Naive B cell (primary cell): Measurements from ENCODE around the gene FAH. TPM values are rescaled to one million over a fixed set of nuclear protein-coding genes. Genes with fewer than 3 reads are reported as not detected.
"Not testable (repeated sequence)": the region's sequence is repeated elsewhere in the genome, so short reads cannot be mapped to it uniquely, and the experiment has no call there.

Source experiments
- ATAC-seq, 2 donors: fragments of 150-1000 bp; cut with Tn5 transposase; 2 replicates each; pipeline ENCODE4 v1.10.0; 2021; ENCODE audit warnings: low read depth in 2 of 2, mild to moderate bottlenecking in 2 of 2, moderate library complexity in 2 of 2
- DNase-seq: peaks from one replicate; pipeline ENCODE4 v3.0.0; 2022
- H3K27ac Mint-ChIP-seq, 6 donors: one replicate each; pipeline ENCODE4 v1.8.0; 2020 to 2022; ENCODE audit warnings: mild to moderate bottlenecking in 6 of 6, mixed read lengths in 6 of 6, moderate library complexity in 5 of 6, inconsistent platforms in 2 of 6
- H3K27me3 Mint-ChIP-seq, 3 donors: one replicate each; pipeline ENCODE4 v1.8.0; 2021 to 2022; ENCODE audit warnings: mixed read lengths in 3 of 3, mild to moderate bottlenecking in 1 of 3
- H3K36me3 Mint-ChIP-seq, 2 donors: one replicate each; pipeline ENCODE4 v1.8.0; 2020 to 2022; ENCODE audit warnings: mixed read lengths in 2 of 2, inconsistent platforms in 1 of 2, mild to moderate bottlenecking in 1 of 2
- H3K4me1 Mint-ChIP-seq, 3 donors: one replicate each; pipeline ENCODE4 v1.8.0; 2020 to 2022; ENCODE audit warnings: mixed read lengths in 3 of 3, inconsistent platforms in 1 of 3, mild to moderate bottlenecking in 1 of 3, moderate library complexity in 1 of 3
- H3K4me3 Mint-ChIP-seq, 8 donors: one replicate each; pipeline ENCODE4 v1.8.0; 2020 to 2022; ENCODE audit warnings: mild to moderate bottlenecking in 8 of 8, mixed read lengths in 8 of 8, moderate library complexity in 8 of 8, inconsistent platforms in 2 of 8
- H3K9me3 Mint-ChIP-seq, 7 donors: one replicate each; pipeline ENCODE4 v1.8.0; 2020 to 2022; ENCODE audit warnings: mixed read lengths in 7 of 7, mild to moderate bottlenecking in 5 of 7, inconsistent platforms in 2 of 7, moderate library complexity in 1 of 7
- polyA plus RNA-seq, 6 donors: library from polyadenylated mRNA; unstranded; fragments of 300-500 nt; fragmentation: Illumina TruSeq; gene quantifications; one replicate each; pipeline ENCODE4 v1.2.3, GENCODE V29; 2021; ENCODE audit warnings: low read depth in 6 of 6

The FAH gene
- polyA plus RNA-seq, 6 donors from 2014 or later, result 0.58 to 1.7 (median 0.97) TPM; not detected in 1

GRCh38 chr15:80155378-80156175, 2.8 kb downstream of the FAH start:
- H3K27me3 Mint-ChIP-seq, H3K9me3 Mint-ChIP-seq, ATAC-seq, DNase-seq, H3K36me3 Mint-ChIP-seq: not testable (repeated sequence)
- Mint-ChIP-seq H3K27ac (peak overlapping the region in 1 of 6 donors; percentile 15), H3K4me1 (peaks cover 20 to 35% (median 32%) of the 10 kb centered on the region in 3 donors), H3K4me3 (peak overlapping the region in 2 of 8 donors; percentile 33 to 90)

- no peak for DNase-seq
- H3K4me3 Mint-ChIP-seq, result no peak overlapping the region
- H3K36me3 Mint-ChIP-seq, result no peaks in the 10 kb centered on the region
- no peaks in the 10 kb centered on the region for H3K9me3 Mint-ChIP-seq
- H3K4me1 Mint-ChIP-seq, result peaks cover 26 to 41% (median 39%) of the 10 kb centered on the region in 3 donors
- no peak overlapping the region for H3K27ac Mint-ChIP-seq
- H3K27me3 Mint-ChIP-seq, result no peaks in the 10 kb centered on the region
- ATAC-seq, result no peak
Observed at GRCh38 chr15:80156176-80156720, 3.4 kb downstream of the FAH start.

- ATAC-seq (no peak), DNase-seq (no peak)
- no peak overlapping the region for H3K4me3 Mint-ChIP-seq
- peaks cover 21 to 36% (median 34%) of the 10 kb centered on the region in 3 donors for H3K4me1 Mint-ChIP-seq
- H3K27me3 Mint-ChIP-seq, result no peaks in the 10 kb centered on the region
- H3K36me3 Mint-ChIP-seq, result no peaks in the 10 kb centered on the region
- H3K9me3 Mint-ChIP-seq, result no peaks in the 10 kb centered on the region
- H3K27ac Mint-ChIP-seq, result no peak overlapping the region
Observed at GRCh38 chr15:80157215-80157614, 4.4 kb downstream of the FAH start.

- peak overlapping the region in 2 of 6 donors; percentile 41 to 67 for H3K27ac Mint-ChIP-seq
- ATAC-seq, result no peak
- H3K4me3 Mint-ChIP-seq, result no peak overlapping the region
- peaks cover 18 to 29% (median 27%) of the 10 kb centered on the region in 3 donors for H3K4me1 Mint-ChIP-seq
- H3K36me3 Mint-ChIP-seq, result peaks cover 0 to 8% of the 10 kb centered on the region in 2 donors
- H3K9me3 Mint-ChIP-seq, result peaks cover 0 to 4% (median 0%) of the 10 kb centered on the region in 7 donors
- no peaks in the 10 kb centered on the region for H3K27me3 Mint-ChIP-seq
- DNase-seq, result no peak
Observed at GRCh38 chr15:80159301-80159700, 6.5 kb downstream of the FAH start.

GRCh38 chr15:80159811-80160569, 7.2 kb downstream of the FAH start:
- DNase-seq (no peak), ATAC-seq (no peak)
- peaks cover 0 to 8% of the 10 kb centered on the region in 2 donors for H3K36me3 Mint-ChIP-seq
- peak overlapping the region in 2 of 8 donors; percentile 15 to 21 for H3K4me3 Mint-ChIP-seq
- peak overlapping the region in 4 of 6 donors; percentile 27 to 67 (median 44) for H3K27ac Mint-ChIP-seq
- no peaks in the 10 kb centered on the region for H3K27me3 Mint-ChIP-seq
- peaks cover 0 to 4% (median 0%) of the 10 kb centered on the region in 7 donors for H3K9me3 Mint-ChIP-seq
- peaks cover 17 to 29% (median 27%) of the 10 kb centered on the region in 3 donors for H3K4me1 Mint-ChIP-seq

GRCh38 chr15:80160570-80161156, 7.9 kb downstream of the FAH start:
- Mint-ChIP-seq H3K4me3 (no peak overlapping the region), H3K27ac (peak overlapping the region in 3 of 6 donors; percentile 37 to 83 (median 50)), H3K9me3 (peaks cover 0 to 4% (median 0%) of the 10 kb centered on the region in 7 donors), H3K4me1 (peaks cover 14 to 29% (median 24%) of the 10 kb centered on the region in 3 donors), H3K36me3 (peaks cover 0 to 8% of the 10 kb centered on the region in 2 donors), H3K27me3 (no peaks in the 10 kb centered on the region)
- no peak for DNase-seq
- ATAC-seq, result peak; percentile 49 to 64

GRCh38 chr15:80161468-80162016, 8.7 kb downstream of the FAH start:
- H3K4me1 Mint-ChIP-seq, result peaks cover 14 to 29% (median 20%) of the 10 kb centered on the region in 3 donors
- peak overlapping the region in 1 of 8 donors; percentile 59 for H3K4me3 Mint-ChIP-seq
- peaks cover 0 to 8% of the 10 kb centered on the region in 2 donors for H3K36me3 Mint-ChIP-seq
- ATAC-seq (no peak), DNase-seq (no peak)
- peaks cover 0 to 4% (median 0%) of the 10 kb centered on the region in 7 donors for H3K9me3 Mint-ChIP-seq
- H3K27me3 Mint-ChIP-seq, result no peaks in the 10 kb centered on the region
- H3K27ac Mint-ChIP-seq, result peak overlapping the region in 1 of 6 donors; percentile 83

GRCh38 chr15:80162059-80162554, 9.3 kb downstream of the FAH start:
- Mint-ChIP-seq H3K27ac (peak overlapping the region in 1 of 6 donors; percentile 26), H3K27me3 (no peaks in the 10 kb centered on the region), H3K4me3 (no peak overlapping the region), H3K36me3 (peaks cover 0 to 8% of the 10 kb centered on the region in 2 donors), H3K4me1 (peaks cover 14 to 29% (median 20%) of the 10 kb centered on the region in 3 donors), H3K9me3 (peaks cover 0 to 4% (median 0%) of the 10 kb centered on the region in 7 donors)
- DNase-seq (no peak), ATAC-seq (no peak)

- Mint-ChIP-seq H3K4me1 (peaks cover 14 to 29% (median 20%) of the 10 kb centered on the region in 3 donors), H3K36me3 (peaks cover 0 to 8% of the 10 kb centered on the region in 2 donors), H3K27ac (no peak overlapping the region), H3K27me3 (no peaks in the 10 kb centered on the region), H3K4me3 (no peak overlapping the region), H3K9me3 (peaks cover 0 to 4% (median 0%) of the 10 kb centered on the region in 7 donors)
- DNase-seq (no peak), ATAC-seq (no peak)
Observed at GRCh38 chr15:80163217-80163616, 10.4 kb downstream of the FAH start.

GRCh38 chr15:80163897-80164296, 11.1 kb downstream of the FAH start:
- no peak for ATAC-seq

GRCh38 chr15:80167936-80168335, 15.1 kb downstream of the FAH start:
- Mint-ChIP-seq H3K36me3 (peaks cover 0 to 3% of the 10 kb centered on the region in 2 donors), H3K4me3 (no peak overlapping the region), H3K4me1 (peaks cover 0 to under 1% (median 0%) of the 10 kb centered on the region in 3 donors)

More at GRCh38 chr15:80163897-80164296, 11.1 kb downstream of the FAH start:
- H3K36me3 Mint-ChIP-seq, result peaks cover 0 to 8% of the 10 kb centered on the region in 2 donors
- H3K4me1 Mint-ChIP-seq, result peaks cover 14 to 22% (median 20%) of the 10 kb centered on the region in 3 donors
- peaks cover 0 to 4% (median 0%) of the 10 kb centered on the region in 7 donors for H3K9me3 Mint-ChIP-seq
- no peak for DNase-seq
- H3K27ac Mint-ChIP-seq, result no peak overlapping the region
- H3K4me3 Mint-ChIP-seq, result no peak overlapping the region
- no peaks in the 10 kb centered on the region for H3K27me3 Mint-ChIP-seq

GRCh38 chr15:80168421-80168820, 15.6 kb downstream of the FAH start:
- peaks cover 0 to 4% (median 0%) of the 10 kb centered on the region in 7 donors for H3K9me3 Mint-ChIP-seq
- no peak overlapping the region for H3K27ac Mint-ChIP-seq
- H3K4me3 Mint-ChIP-seq, result peak overlapping the region in 1 of 8 donors; percentile 16
- no peaks in the 10 kb centered on the region for H3K4me1 Mint-ChIP-seq
- no peaks in the 10 kb centered on the region for H3K36me3 Mint-ChIP-seq
- DNase-seq (no peak), ATAC-seq (no peak)
- no peaks in the 10 kb centered on the region for H3K27me3 Mint-ChIP-seq

More at GRCh38 chr15:80167936-80168335, 15.1 kb downstream of the FAH start:
- DNase-seq (no peak), ATAC-seq (no peak)
- Mint-ChIP-seq H3K27me3 (no peaks in the 10 kb centered on the region), H3K9me3 (peaks cover 0 to 4% (median 0%) of the 10 kb centered on the region in 7 donors), H3K27ac (no peak overlapping the region)
